HG03159 (cell line): ENCODE data around the gene SGF29.
"Not testable (repeated sequence)": the region's sequence is repeated elsewhere in the genome, so short reads cannot be mapped to it uniquely, and the experiment has no call there.

Source experiments
- ATAC-seq: cut with Tn5 transposase; IDR thresholded peaks from one replicate; pipeline ENCODE4 v1.9.1; 2021; ENCODE audit warnings: mild to moderate bottlenecking, moderate library complexity; ENCODE audit not compliant: unreplicated experiment

The SGF29 gene

GRCh38 chr16:28592979-28593553 is 39.3 kb downstream of the SGF29 start:
- no peak for ATAC-seq

DNA sequence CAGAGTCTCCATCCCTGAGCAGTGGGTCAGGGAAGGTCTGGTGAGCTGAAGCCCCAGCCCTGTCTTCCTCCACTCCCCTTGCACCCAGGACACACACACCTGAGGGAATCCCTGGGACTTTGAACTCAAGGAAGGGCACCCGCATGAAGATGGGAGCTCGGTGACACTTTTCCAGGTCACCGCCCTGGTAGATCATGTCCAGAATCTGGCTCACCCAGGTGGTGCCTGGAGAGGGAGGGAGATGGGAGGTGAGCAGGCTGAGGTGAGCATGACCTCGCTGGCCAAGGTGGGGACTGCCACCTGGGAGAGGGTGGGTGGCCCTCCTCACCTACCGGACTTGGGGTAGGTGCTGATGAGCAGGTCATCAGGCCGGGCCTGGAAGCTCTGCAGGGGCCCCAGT is 41.7 kb downstream of the SGF29 start:
- ATAC-seq: not testable (repeated sequence)

DNA sequence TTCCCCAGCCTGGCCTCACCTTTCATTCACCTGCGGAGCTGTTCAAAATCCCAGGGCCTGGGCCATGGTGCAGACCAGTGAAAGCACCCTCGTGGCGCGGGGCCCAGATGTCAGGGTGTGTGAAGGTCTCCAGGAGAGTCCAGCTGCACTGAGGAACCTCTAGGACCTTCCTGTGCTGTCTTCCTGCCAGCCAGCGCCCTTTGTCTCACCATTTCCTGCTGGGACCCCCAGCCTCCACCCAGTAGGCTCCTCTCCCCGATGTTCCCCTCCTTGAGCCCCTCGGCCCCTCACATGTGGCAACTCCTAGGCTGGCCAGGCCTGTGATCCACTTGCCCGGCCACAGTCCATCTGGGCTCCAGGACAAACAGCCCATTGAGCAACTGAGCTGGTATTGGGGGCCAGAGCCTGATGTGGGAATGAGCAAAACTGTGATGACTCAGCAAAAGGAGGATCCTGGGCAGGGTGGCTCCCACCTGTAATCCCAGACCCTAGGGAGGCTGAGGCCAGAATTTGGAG is 42.5 kb downstream of the SGF29 start:
- ATAC-seq: no peak

- ATAC-seq: no peak
These were observed 43.3 kb downstream of the SGF29 start, which contains the start of gene SULT1A2 for GRCh38 chr16:28596840-28597691. Gene SULT1A2, minus strand, starts transcription at chr16:28597050. Its CDS starts 1,120 bp downstream, at chr16:28595930.

DNA sequence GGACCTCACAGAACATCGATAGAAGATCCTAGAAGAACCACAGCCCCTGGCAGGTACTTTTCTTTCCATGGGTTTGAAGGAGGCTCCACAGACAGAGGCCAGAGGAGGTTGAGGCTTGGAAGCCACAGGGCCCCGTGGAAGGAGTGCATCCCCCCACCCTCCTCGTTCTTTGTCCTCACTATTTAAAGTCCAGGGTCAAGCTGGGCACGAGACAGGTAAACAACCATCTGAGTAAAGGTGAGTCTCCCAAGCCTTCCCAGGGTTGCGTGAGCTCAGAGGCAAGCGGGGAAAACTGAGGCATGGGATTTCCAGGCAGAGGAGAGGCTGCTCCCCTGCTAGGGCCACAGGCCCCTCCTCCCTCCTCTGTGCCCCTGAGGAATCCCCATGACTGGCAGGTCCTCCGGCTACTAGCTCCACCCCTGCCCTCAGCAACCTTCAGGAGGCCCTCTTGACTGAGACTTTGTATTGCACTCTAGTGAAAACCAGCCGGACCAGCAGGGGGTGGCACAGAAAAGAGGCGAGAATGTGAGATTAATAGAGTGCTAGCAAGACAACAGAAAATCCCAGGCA is 44.1 kb downstream of the SGF29 start:
- no peak for ATAC-seq

- not testable (repeated sequence) for ATAC-seq
These were observed 45.9 kb downstream of the SGF29 start for GRCh38 chr16:28599377-28600285.

DNA sequence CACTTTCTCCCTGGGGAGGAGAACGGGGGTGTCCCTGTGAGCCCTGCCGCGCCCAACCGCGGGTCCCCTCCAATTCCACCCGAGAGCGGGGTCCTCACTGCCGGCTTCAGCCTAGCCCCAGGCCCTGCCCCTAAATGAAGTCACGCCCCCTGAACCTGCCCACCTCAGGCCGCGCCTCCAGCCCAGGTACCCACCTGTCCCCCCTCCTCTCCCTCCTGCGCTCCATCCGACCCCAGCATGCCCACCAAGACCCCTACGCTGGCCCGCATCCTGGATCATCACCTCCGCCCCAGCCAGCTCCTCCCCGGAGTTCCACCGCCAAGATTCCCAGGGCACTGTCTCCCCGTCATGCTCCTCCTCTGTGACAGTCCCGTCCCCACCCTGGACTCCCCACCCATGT is 47.2 kb downstream of the SGF29 start:
- ATAC-seq: not testable (repeated sequence)

- not testable (repeated sequence) for ATAC-seq
These were observed 47.9 kb downstream of the SGF29 start for GRCh38 chr16:28601589-28601988.

DNA sequence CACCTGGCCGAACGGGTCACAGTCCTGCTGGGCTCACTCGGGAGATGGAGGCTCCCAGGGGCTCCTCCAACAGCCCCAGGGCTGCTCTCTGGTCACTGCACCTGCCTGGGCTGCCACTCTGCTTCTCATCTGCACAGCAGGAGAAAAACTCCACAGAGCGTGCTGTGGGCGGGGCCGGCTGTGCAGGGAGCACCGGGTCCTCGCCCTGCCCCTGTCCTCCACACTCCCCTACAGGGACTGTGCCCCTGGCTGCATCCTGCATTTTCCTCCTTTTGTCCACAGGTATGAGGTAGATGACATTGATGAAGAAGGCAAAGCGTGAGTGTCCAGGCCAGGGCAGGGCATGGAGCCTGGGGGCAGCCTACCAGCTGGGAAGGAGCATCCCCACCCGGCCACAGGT is 48.3 kb downstream of the SGF29 start:
- not testable (repeated sequence) for ATAC-seq

- ATAC-seq: no peak
These were observed 48.8 kb downstream of the SGF29 start for GRCh38 chr16:28602529-28602928.

DNA sequence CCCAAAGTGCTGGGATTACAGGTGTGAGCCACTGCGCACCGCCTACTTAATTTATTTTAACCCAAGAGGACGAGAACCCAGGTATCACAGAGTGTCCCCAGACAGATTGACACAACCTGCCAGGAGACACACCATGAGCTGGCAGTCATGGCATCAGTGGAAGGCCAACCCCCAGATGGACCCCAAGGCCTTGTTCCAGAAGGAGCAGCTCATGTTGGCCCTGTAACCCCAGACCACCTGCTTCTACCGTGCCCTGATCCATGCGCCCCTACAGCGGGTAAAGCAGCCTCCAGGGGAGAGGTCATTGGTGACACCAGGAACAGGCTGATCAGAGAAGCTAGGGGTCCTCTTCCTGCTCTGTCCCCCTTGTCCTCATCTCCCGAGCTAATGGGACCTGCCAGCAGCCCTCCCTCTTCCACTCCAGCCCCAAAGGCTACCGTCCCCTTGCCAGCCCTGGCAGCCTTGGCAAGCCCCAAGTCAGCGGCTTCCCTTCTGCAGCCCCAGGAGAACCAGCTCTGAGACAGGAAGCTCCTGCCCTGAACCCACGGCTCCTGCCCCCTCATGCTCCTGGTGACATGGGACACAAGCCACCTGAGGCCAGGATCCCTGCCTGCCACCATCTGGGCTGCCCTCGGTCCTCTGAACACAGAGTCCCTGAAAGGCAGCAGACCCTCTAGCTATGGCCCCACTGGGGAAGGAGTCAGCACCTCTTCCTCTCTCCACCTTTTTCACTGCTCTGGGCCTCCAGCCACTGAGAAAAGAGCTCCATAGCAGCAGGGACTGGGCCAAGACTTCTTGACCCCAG is 49.9 kb downstream of the SGF29 start:
- ATAC-seq: no peak

DNA sequence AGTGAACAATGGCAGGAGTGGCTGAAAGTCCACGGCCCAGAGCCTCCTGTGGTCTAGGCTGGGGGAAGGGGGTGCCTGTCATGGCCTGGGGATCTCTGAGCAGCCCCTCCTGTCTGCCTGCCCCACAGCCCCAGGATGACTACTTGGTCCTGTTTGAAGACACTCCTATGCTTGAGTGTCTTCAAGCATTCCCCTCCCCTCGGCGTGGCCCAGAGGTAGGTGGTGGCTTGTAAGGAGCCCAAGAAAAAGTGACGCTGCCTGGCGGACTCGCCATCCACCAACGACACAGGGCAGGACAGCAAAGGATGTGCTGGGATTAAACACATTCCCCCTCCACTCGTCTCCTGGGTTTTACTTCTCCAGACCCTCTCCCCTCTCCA is 50.5 kb downstream of the SGF29 start:
- ATAC-seq: no peak

GRCh38 chr16:28606291-28607115 is 52.8 kb downstream of the SGF29 start:
- ATAC-seq: no peak

DNA sequence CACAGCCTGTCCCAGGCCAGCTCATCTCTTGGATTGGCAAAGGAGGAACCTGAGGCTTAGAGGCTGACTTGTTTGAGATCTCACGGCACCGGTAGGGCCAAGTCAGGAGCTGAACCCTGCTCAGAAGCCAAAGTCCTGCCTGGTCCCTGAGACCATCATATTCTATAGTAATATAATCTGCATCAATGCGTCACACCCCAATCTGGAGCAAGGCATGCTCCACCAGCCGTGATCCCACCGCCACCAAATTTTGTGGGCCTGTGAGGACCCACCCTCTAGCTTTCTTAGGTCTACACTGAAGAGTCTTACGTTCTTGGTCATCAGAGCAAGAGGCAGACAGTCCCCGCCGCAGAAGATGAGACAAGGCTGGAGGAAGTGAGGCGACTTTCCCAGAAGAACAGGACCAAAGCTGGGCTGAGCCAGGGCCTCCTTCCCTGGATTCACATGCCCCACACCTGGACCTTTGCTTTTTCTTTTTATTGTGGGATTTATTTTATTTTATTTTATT is 53.5 kb downstream of the SGF29 start:
- no peak for ATAC-seq

GRCh38 chr16:28607681-28608495 is 54.2 kb downstream of the SGF29 start:
- not testable (repeated sequence) for ATAC-seq

DNA sequence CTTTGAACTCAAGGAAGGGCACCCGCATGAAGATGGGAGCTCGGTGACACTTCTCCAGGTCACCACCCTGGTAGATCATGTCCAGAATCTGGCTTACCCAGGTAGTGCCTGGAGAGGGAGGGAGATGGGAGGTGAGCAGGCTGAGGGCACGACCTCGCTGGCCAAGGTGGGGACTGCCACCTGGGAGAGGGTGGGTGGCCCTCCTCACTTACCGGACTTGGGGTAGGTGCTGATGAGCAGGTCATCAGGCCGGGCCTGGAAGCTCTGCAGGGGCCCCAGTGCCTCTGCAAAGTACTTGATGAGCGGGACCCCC is 54.7 kb downstream of the SGF29 start:
- not testable (repeated sequence) for ATAC-seq

- ATAC-seq: not testable (repeated sequence)
These were observed 55.3 kb downstream of the SGF29 start for GRCh38 chr16:28608867-28609596.
